H1 (cell line): ENCODE data around the gene OR2A12. TPM values are rescaled to one million over a fixed set of nuclear protein-coding genes. Genes with fewer than 3 reads are reported as not detected.
A peak's percentile ranks its signal among the peaks of the same experiment; 100 is the strongest.

Source experiments
- CTCF ChIA-PET: fragments of 300-600 bp; sonication (Branson Sonifier 250); formaldehyde crosslinking; loops from one replicate; lab custom pipeline; 2021; ENCODE audit not compliant: partially characterized antibody; lab: Charles Lee
- POLR2A ChIA-PET: fragments of 300-600 bp; sonication (Branson Sonifier 250); formaldehyde crosslinking; loops from one replicate; lab custom pipeline; 2021; ENCODE audit warnings: inconsistent platforms; ENCODE audit not compliant: partially characterized antibody; lab: Charles Lee
- DNase-seq, 2 experiments: peaks; one replicate each; pipeline versions ENCODE4 v3.0.0 to v3.0.0-alpha.2; 2010 to 2022; ENCODE audit warnings: low spot score in 2 of 2, low read depth in 1 of 2, mixed read lengths in 1 of 2
- FAIRE-seq: peaks from 2 replicates; lab custom pipeline; 2011; peaks lifted over from hg19 to GRCh38; lab: Jason Lieb, UNC
- H2AFZ ChIP-seq: 2 replicates; pipeline ENCODE4 v1.8.1; 2012; ENCODE audit warnings: low read length, inconsistent platforms
- H2AK5ac ChIP-seq: 2 replicates; pipeline ENCODE4 v1.6.1; 2013; ENCODE audit warnings: low read depth, low read length
- H2BK120ac ChIP-seq: replicated peaks from 2 replicates; pipeline ENCODE3; 2013; ENCODE audit warnings: low read depth, low read length, inconsistent platforms
- H2BK12ac ChIP-seq: 2 replicates; pipeline ENCODE4 v1.6.1; 2013; ENCODE audit warnings: low read depth, low read length
- H2BK15ac ChIP-seq: 2 replicates; pipeline ENCODE4 v1.6.1; 2013; ENCODE audit warnings: low read length
- H2BK20ac ChIP-seq: 2 replicates; pipeline ENCODE4 v1.6.1; 2013; ENCODE audit warnings: low read length
- H2BK5ac ChIP-seq: 2 replicates; pipeline ENCODE4 v1.6.1; 2013; ENCODE audit warnings: low read depth, low read length
- H3K14ac ChIP-seq: 2 replicates; pipeline ENCODE4 v1.6.1; 2013; ENCODE audit warnings: inconsistent platforms; ENCODE audit not compliant: insufficient read length
- H3K18ac ChIP-seq: 2 replicates; pipeline ENCODE4 v1.6.1; 2013; ENCODE audit warnings: low read length; ENCODE audit errors: extremely low read depth
- H3K23ac ChIP-seq: 2 replicates; pipeline ENCODE4 v1.6.1; 2013; ENCODE audit warnings: inconsistent platforms; ENCODE audit not compliant: insufficient read length
- H3K23me2 ChIP-seq: 2 replicates; pipeline ENCODE4 v1.6.1; 2013; ENCODE audit warnings: low read depth, low read length
- H3K27ac ChIP-seq: 2 replicates; pipeline ENCODE4 v1.6.1; 2011; ENCODE audit warnings: low read depth, low read length, inconsistent platforms
- H3K27me3 ChIP-seq, 4 experiments: replicated peaks in 1 of 4; 1 replicate in 1 of 4; 2 replicates in 3 of 4; pipeline versions ENCODE4 v1.6.1 to v1.8.1; 2011 to 2013; ENCODE audit warnings: low read length in 3 of 4, mild to moderate bottlenecking in 3 of 4, inconsistent platforms in 2 of 4, mixed read lengths in 2 of 4, moderate library complexity in 1 of 4; ENCODE audit not compliant: control insufficient read depth in 3 of 4, insufficient read depth in 3 of 4; ENCODE audit errors: extremely low read depth in 1 of 4
- H3K36me3 ChIP-seq, 4 experiments: 2 replicates each; pipeline versions ENCODE4 v1.6.1 to v1.8.1; 2011 to 2013; ENCODE audit warnings: mild to moderate bottlenecking in 4 of 4, low read length in 3 of 4, moderate library complexity in 2 of 4, control low read depth in 1 of 4, inconsistent platforms in 1 of 4; ENCODE audit not compliant: insufficient read depth in 4 of 4, control insufficient read depth in 2 of 4
- H3K4ac ChIP-seq: replicated peaks from 2 replicates; pipeline ENCODE3; 2013; ENCODE audit warnings: low read length, low read depth, mixed read lengths, inconsistent platforms; ENCODE audit not compliant: insufficient read length
- H3K4me1 ChIP-seq, 4 experiments: replicated peaks in 1 of 4; 1 replicate in 1 of 4; 2 replicates in 3 of 4; pipeline versions ENCODE4 v1.6.1 to v1.8.1; 2011 to 2013; ENCODE audit warnings: low read length in 3 of 4, inconsistent platforms in 2 of 4, mixed read lengths in 1 of 4; ENCODE audit not compliant: insufficient read depth in 4 of 4, control insufficient read depth in 3 of 4
- H3K4me2 ChIP-seq, 2 experiments: 2 replicates each; pipeline versions ENCODE4 v1.6.1 to v1.8.1; 2011 to 2013; ENCODE audit warnings: low read depth in 2 of 2, low read length in 2 of 2, control low read depth in 1 of 2, inconsistent platforms in 1 of 2, mild to moderate bottlenecking in 1 of 2; ENCODE audit not compliant: insufficient read depth in 1 of 2
- H3K4me3 ChIP-seq, 4 experiments: fragments of 200-600, 300-600 bp in 1 of 4; sonication (generic), shearing (Covaris generic), sonication (Bioruptor Twin) in 1 of 4; 2 replicates each; pipeline versions ENCODE4 v1.5.1 to v1.8.1; 2011 to 2016; ENCODE audit warnings: low read length in 4 of 4, low read depth in 3 of 4, control low read depth in 2 of 4, inconsistent platforms in 2 of 4, mild to moderate bottlenecking in 2 of 4, mixed read lengths in 1 of 4, moderate library complexity in 1 of 4; ENCODE audit not compliant: insufficient read depth in 2 of 4; ENCODE audit errors: extremely low read depth in 1 of 4
- H3K56ac ChIP-seq: replicated peaks from 2 replicates; pipeline ENCODE3; 2013; ENCODE audit warnings: low read depth, mild to moderate bottlenecking, mixed read lengths, low read length, inconsistent platforms; ENCODE audit not compliant: insufficient read length
- H3K79me1 ChIP-seq: 2 replicates; pipeline ENCODE4 v1.6.1; 2013; ENCODE audit warnings: low read depth, low read length, control low read depth
- H3K79me2 ChIP-seq, 2 experiments: 2 replicates each; pipeline versions ENCODE4 v1.6.1 to v1.8.1; 2012 to 2013; ENCODE audit warnings: low read length in 2 of 2, mild to moderate bottlenecking in 2 of 2, inconsistent platforms in 1 of 2; ENCODE audit not compliant: insufficient read depth in 2 of 2, control insufficient read depth in 1 of 2
- H3K9ac ChIP-seq, 4 experiments: replicated peaks in 1 of 4; 1 replicate in 1 of 4; 2 replicates in 3 of 4; pipeline versions ENCODE4 v1.6.1 to v1.8.1; 2011 to 2013; ENCODE audit warnings: low read depth in 3 of 4, low read length in 3 of 4, control low read depth in 2 of 4, mild to moderate bottlenecking in 2 of 4, moderate library complexity in 2 of 4, inconsistent platforms in 1 of 4; ENCODE audit errors: extremely low read depth in 1 of 4
- H3K9me3 ChIP-seq, 2 experiments: 2 replicates each; pipeline versions ENCODE4 v1.6.1 to v1.8.1; 2012 to 2013; ENCODE audit warnings: mild to moderate bottlenecking in 2 of 2, moderate library complexity in 2 of 2, control low read depth in 1 of 2, inconsistent platforms in 1 of 2, low read depth in 1 of 2, low read length in 1 of 2, mixed read lengths in 1 of 2; ENCODE audit not compliant: insufficient read depth in 2 of 2
- H4K20me1 ChIP-seq, 2 experiments: replicated peaks in 1 of 2; 2 replicates each; pipeline versions ENCODE3 to v1.8.1; 2011 to 2013; ENCODE audit warnings: inconsistent platforms in 2 of 2, low read length in 2 of 2, mild to moderate bottlenecking in 1 of 2; ENCODE audit not compliant: insufficient read depth in 2 of 2, control insufficient read depth in 1 of 2
- H4K5ac ChIP-seq: 2 replicates; pipeline ENCODE4 v1.6.1; 2013; ENCODE audit warnings: low read length, low read depth, mixed read lengths, inconsistent platforms; ENCODE audit not compliant: insufficient read length
- H4K8ac ChIP-seq: 2 replicates; pipeline ENCODE4 v1.8.0; 2013; ENCODE audit warnings: mild to moderate bottlenecking, moderate library complexity, low read length, inconsistent platforms; ENCODE audit not compliant: insufficient read depth; ENCODE audit errors: extremely low read depth
- H4K91ac ChIP-seq: replicated peaks from 2 replicates; pipeline ENCODE3; 2013; ENCODE audit warnings: low read length, mixed read lengths, inconsistent platforms; ENCODE audit not compliant: insufficient read length
- EP300 ChIP-seq, 2 experiments: IDR thresholded peaks; 1 replicate in 1 of 2; 2 replicates in 1 of 2; pipeline ENCODE4 v1.6.1; 2011 to 2012; ENCODE audit warnings: low read depth in 2 of 2, low read length in 2 of 2, mild to moderate bottlenecking in 2 of 2, borderline replicate concordance in 1 of 2, inconsistent platforms in 1 of 2, moderate library complexity in 1 of 2
- KDM1A ChIP-seq: fragments of 200-600, 300-600 bp; sonication (generic); IDR thresholded peaks from 2 replicates; pipeline ENCODE4 v1.7.1; 2016; ENCODE audit warnings: mild to moderate bottlenecking, low read length, borderline replicate concordance
- WGBS, 2 experiments: shearing (Covaris generic) in 1 of 2; methylation state at CpG; one replicate each; pipeline versions ENCODE4 v1.1.6 to v1.1.7; 2013 to 2015; ENCODE audit warnings: low lambda C conversion rate in 2 of 2, mixed read lengths in 2 of 2, inconsistent platforms in 1 of 2, low coverage in 1 of 2, missing lambda C conversion rate in 1 of 2; ENCODE audit not compliant: insufficient replicate concordance in 2 of 2, insufficient coverage in 1 of 2, insufficient read length in 1 of 2; ENCODE audit errors: extremely low coverage in 1 of 2, missing lambda C conversion rate in 1 of 2; 5-methylcytosine and 5-hydroxymethylcytosine counted together
- polyA plus RNA-seq, 7 experiments: library from polyadenylated mRNA; depleted of rRNA in 3 of 7; stranded (reverse) in 5 of 7; unstranded in 2 of 7; fragments of >200 nt in 5 of 7; fragments of 200-250 nt in 2 of 7; gene quantifications; 1 replicate in 5 of 7; 2 replicates in 1 of 7; 4 replicates in 1 of 7; pipeline versions ENCODE4 v1.2.1 to v1.2.3, GENCODE V29; 2011 to 2013; ENCODE audit warnings: missing spikeins in 2 of 7, mixed read lengths in 2 of 7
- total RNA-seq: library from RNA; stranded (reverse); fragmentation: NEBNext Ultra II Directional; extraction: Animal tissue kit (Norgen Biotek cat#: 25700); gene quantifications from 2 replicates; pipeline ENCODE4 v1.2.1, GENCODE V29; 2021

OR2A12 gene
- total and polyA plus RNA-seq, 2 of the 8 experiments (the other 6 are each of a cell fraction or from before 2014, with no cell fraction given) = not detected

DNA sequence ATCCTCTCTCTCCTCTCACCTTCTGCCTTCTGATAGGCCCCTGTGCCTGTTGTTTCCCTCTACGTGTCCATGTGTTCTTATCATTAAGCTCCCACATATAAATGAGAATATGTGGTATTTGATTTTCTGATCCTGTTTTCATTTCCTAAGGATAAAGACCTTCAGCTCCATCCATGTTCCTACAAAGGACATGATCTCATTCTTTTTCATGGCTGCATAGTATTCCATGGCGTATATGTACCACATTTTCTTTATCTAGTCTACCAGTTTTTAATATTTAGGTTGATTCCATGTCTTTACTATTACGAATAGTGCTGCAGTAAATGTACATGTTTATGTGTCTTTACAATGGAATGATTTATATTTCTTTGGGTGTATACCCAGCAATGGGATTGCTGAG, 4.6 kb downstream of the OR2A12 start:
- no peak overlapping the region for H4K5ac ChIP-seq
- H2BK120ac ChIP-seq = no peak overlapping the region
- H3K9ac ChIP-seq = no peak overlapping the region
- no peak overlapping the region for H2AFZ ChIP-seq
- FAIRE-seq = no peak
- no peak overlapping the region for H3K4ac ChIP-seq
- H3K27ac ChIP-seq = no peak overlapping the region
- no peaks in the 10 kb centered on the region for H4K20me1 ChIP-seq
- TF ChIP-seq EP300 (IDR thresholded peaks at IDR 0.05; ENCODE audit: borderline replicate concordance in 1 of 2, low read depth in 2 of 2, low read length in 2 of 2) (no peak), KDM1A (0 out of 2 replicates have a peak, but pooled peaks have one; percentile 47)
- H3K23me2 ChIP-seq = no peaks in the 10 kb centered on the region
- H3K9me3 ChIP-seq = no peaks in the 10 kb centered on the region
- WGBS, 2 experiments = 91% methylated on average over 3 of the region's 3 CpGs; no CpG with 5 or more reads in 1 of the 2 experiments
- no peak overlapping the region for H3K4me2 ChIP-seq
- H2AK5ac ChIP-seq = no peak overlapping the region
- H2BK12ac ChIP-seq = no peak overlapping the region
- no peak for DNase-seq
- POLR2A ChIA-PET = no interaction called here
- H3K23ac ChIP-seq = no peak overlapping the region
- no peak overlapping the region for H2BK15ac ChIP-seq
- H2BK20ac ChIP-seq = no peak overlapping the region
- H3K27me3 ChIP-seq = no peaks in the 10 kb centered on the region
- no peaks in the 10 kb centered on the region for H3K36me3 ChIP-seq
- no peak overlapping the region for H3K4me3 ChIP-seq
- no peak overlapping the region for H3K14ac ChIP-seq
- H3K79me2 ChIP-seq = no peaks in the 10 kb centered on the region
- H3K4me1 ChIP-seq = no peaks in the 10 kb centered on the region
- H4K91ac ChIP-seq = no peak overlapping the region
- no peak overlapping the region for H3K18ac ChIP-seq
- no peak overlapping the region for H4K8ac ChIP-seq
- H3K79me1 ChIP-seq = no peaks in the 10 kb centered on the region
- no peak overlapping the region for H2BK5ac ChIP-seq
- CTCF ChIA-PET = no interaction called here
- no peak overlapping the region for H3K56ac ChIP-seq
